ENCODE data around the gene SLC18A2. TPM values are rescaled to one million over a fixed set of nuclear protein-coding genes. Genes with fewer than 3 reads are reported as not detected.

SLC18A2 gene
- total and polyA plus RNA-seq, 2 of the 8 experiments (the other 6 are each of a cell fraction or from before 2014, with no cell fraction given), result 6.5 to 7.0 TPM

Other genes starting within 250 kb of the SLC18A2 start
- 12.7 and 13.9 TPM in 2 replicates for gene SHTN1, start 235.9 kb upstream of the SLC18A2 start, total RNA-seq (2021; fragmentation: NEBNext Ultra II Directional; extraction: Animal tissue kit (Norgen Biotek cat#: 25700))
- 1.7 and 3.3 TPM in 2 replicates for gene SHTN1, start 235.9 kb upstream of the SLC18A2 start, polyA plus RNA-seq (2011; rRNA removed)
- not detected in 2 replicates for gene VAX1, start 102.8 kb upstream of the SLC18A2 start, total RNA-seq (2021; fragmentation: NEBNext Ultra II Directional; extraction: Animal tissue kit (Norgen Biotek cat#: 25700))
- 0.09 TPM in 1 of 2 replicates, not detected in the other for gene VAX1, start 102.8 kb upstream of the SLC18A2 start, polyA plus RNA-seq (2011; rRNA removed)
- gene KCNK18, start 43.6 kb upstream of the SLC18A2 start, total RNA-seq (2021; fragmentation: NEBNext Ultra II Directional; extraction: Animal tissue kit (Norgen Biotek cat#: 25700)), result not detected in 2 replicates
- not detected in 2 replicates for gene KCNK18, start 43.6 kb upstream of the SLC18A2 start, polyA plus RNA-seq (2011; rRNA removed)
- gene PDZD8, start 134.3 kb downstream of the SLC18A2 start, total RNA-seq (2021; fragmentation: NEBNext Ultra II Directional; extraction: Animal tissue kit (Norgen Biotek cat#: 25700)), result 48.8 and 50.1 TPM in 2 replicates
- 6.7 and 10.9 TPM in 2 replicates for gene PDZD8, start 134.3 kb downstream of the SLC18A2 start, polyA plus RNA-seq (2011; rRNA removed)